Measurements from ENCODE around the gene TRAPPC12. TPM values are rescaled to one million over a fixed set of nuclear protein-coding genes. Genes with fewer than 3 reads are reported as not detected.

Gene TRAPPC12
- total RNA-seq, 1 experiment from 2014 or later: 86.2 TPM

DNA sequence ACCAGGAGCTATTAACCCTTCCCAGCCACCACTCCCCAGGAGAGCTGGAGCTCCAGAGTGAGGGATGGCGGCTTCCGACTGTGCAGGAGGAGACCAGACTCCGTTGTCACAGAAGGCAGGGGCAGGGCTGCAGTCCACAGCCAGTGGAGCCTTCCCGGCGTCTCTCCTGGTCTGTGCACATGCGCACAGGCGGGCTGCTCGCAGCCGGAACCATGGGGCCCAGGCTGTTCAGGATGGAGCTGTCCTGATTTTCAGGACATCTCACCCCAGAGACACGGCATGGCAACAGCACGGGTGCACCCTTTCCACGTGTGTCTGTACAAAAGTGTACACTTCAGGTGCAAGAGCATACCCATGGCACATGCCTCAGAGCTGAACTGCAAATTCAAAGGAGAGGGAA is 30.7 kb upstream of the TRAPPC12 start:
- Histone ChIP-seq H3K36me3 (ENCODE audit: low read depth, low read length) (peaks cover 12% of the 10 kb centered on the region; the same call in 1 of the 2 replicates), H3K9me2 (replicated peaks; ENCODE audit: low read length) (no peaks in the 10 kb centered on the region), H3K27me3 (ENCODE audit: low read length) (no peaks in the 10 kb centered on the region), H3K79me2 (ENCODE audit: low read length) (no peaks in the 10 kb centered on the region), H3K9ac (ENCODE audit: low read length) (no peak overlapping the region), H3K9me3 (ENCODE audit: low read length) (no peaks in the 10 kb centered on the region), H4K20me1 (ENCODE audit: low read length) (no peaks in the 10 kb centered on the region), H3K4me3 (ENCODE audit: low read length) (no peak overlapping the region), H3K4me1 (ENCODE audit: insufficient read depth, low read length) (no peaks in the 10 kb centered on the region), H3F3A (ENCODE audit: low read length, unreplicated experiment) (no peaks in the 10 kb centered on the region), H2AFZ (ENCODE audit: low read length) (no peak overlapping the region), H3K27ac (ENCODE audit: low read length) (no peak overlapping the region), H3K4me2 (ENCODE audit: low read length) (no peak overlapping the region)
- BruUV-seq (replicated peaks): no TSS peak
- no peak for ATAC-seq
- intact Hi-C loops (cut with micrococcal nuclease): no loop called here
- DNase-seq: no peak
- TF ChIP-seq EZH2 (IDR thresholded peaks at IDR 0.05; ENCODE audit: low read length, unreplicated experiment): no peak
- TF ChIP-seq EZH2phosphoT487 (IDR thresholded peaks at IDR 0.05; ENCODE audit: borderline replicate concordance, low read length): no peak
- TF ChIP-seq CTCF (conservative IDR thresholded peaks at IDR 0.05; ENCODE audit: low read depth, low read length): no peak
- ChIA-PET CTCF (no interaction called here), POLR2A (ENCODE audit: unreplicated experiment) (no interaction called here)

DNA sequence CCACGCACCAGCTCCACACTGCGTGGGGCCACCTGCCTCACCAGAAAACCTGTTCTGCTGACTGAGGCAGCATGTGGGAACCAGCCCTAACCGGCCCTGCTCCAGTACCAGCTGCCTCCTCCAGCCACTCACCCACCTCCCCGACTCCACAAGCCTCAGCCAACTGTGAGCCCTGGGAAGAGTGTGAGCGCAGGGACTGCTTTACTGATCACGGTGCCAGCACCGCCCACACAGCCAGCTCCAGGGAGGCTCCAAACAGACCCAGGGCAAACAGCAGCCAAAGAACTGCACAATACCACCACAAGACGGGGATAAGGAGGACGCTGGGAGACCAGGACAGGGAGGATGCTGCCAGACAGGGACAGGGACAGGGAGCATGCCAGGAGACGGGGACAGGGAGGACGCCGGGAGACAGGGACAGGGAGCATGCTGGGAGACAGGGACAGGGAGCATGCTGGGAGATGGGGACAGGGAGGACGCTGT is 30.2 kb upstream of the TRAPPC12 start:
- DNase-seq: no peak

More for the DNA sequence above, 30.2 kb upstream of the TRAPPC12 start:
- Histone ChIP-seq H3K9me2 (replicated peaks; ENCODE audit: low read length) (no peaks in the 10 kb centered on the region), H3F3A (ENCODE audit: low read length, unreplicated experiment) (no peaks in the 10 kb centered on the region), H3K9me3 (ENCODE audit: low read length) (no peaks in the 10 kb centered on the region), H3K9ac (ENCODE audit: low read length) (no peak overlapping the region), H3K4me2 (ENCODE audit: low read length) (no peak overlapping the region), H3K27ac (ENCODE audit: low read length) (no peak overlapping the region), H3K36me3 (ENCODE audit: low read depth, low read length) (peaks cover 17% of the 10 kb centered on the region; the same call in 1 of the 2 replicates), H3K4me1 (ENCODE audit: insufficient read depth, low read length) (no peaks in the 10 kb centered on the region), H2AFZ (ENCODE audit: low read length) (no peak overlapping the region), H3K27me3 (ENCODE audit: low read length) (no peaks in the 10 kb centered on the region), H3K79me2 (ENCODE audit: low read length) (no peaks in the 10 kb centered on the region), H3K4me3 (ENCODE audit: low read length) (no peak overlapping the region), H4K20me1 (ENCODE audit: low read length) (no peaks in the 10 kb centered on the region)
- ATAC-seq: no peak
- TF ChIP-seq CTCF (conservative IDR thresholded peaks at IDR 0.05; ENCODE audit: low read depth, low read length): no peak
- TF ChIP-seq EZH2phosphoT487 (IDR thresholded peaks at IDR 0.05; ENCODE audit: borderline replicate concordance, low read length): no peak
- no peak for TF ChIP-seq EZH2 (IDR thresholded peaks at IDR 0.05; ENCODE audit: low read length, unreplicated experiment)
- POLR2A ChIA-PET (ENCODE audit: unreplicated experiment): no interaction called here
- no TSS peak for BruUV-seq (replicated peaks)
- CTCF ChIA-PET: no interaction called here
- intact Hi-C loops (cut with micrococcal nuclease): no loop called here

Measured in PC-3 (cell line).